Activated CD4-positive, alpha-beta T cell treated with anti-CD3 and anti-CD28 coated beads, Interleukin-2, amount 50 U/mL, for 24 hours (primary cell): Measurements from ENCODE around the gene WFDC10B.
"Not testable (repeated sequence)": the region's sequence is repeated elsewhere in the genome, so short reads cannot be mapped to it uniquely, and the experiment has no call there.

Experiments
- DNase-seq, 2 donors: peaks; one replicate each; pipeline ENCODE4 v3.0.0-alpha.2; 2020; ENCODE audit warnings: low read depth in 1 of 2, low spot score in 1 of 2

Gene WFDC10B

GRCh38 chr20:45649312-45649863 is 55.4 kb downstream of the WFDC10B start:
- DNase-seq = no peak

- no peak for DNase-seq
Observed at GRCh38 chr20:45647441-45648050, 57.3 kb downstream of the WFDC10B start.

GRCh38 chr20:45646875-45647274 is 57.9 kb downstream of the WFDC10B start:
- DNase-seq = no peak

GRCh38 chr20:45645869-45646268 is 59.0 kb downstream of the WFDC10B start:
- not testable (repeated sequence) for DNase-seq

GRCh38 chr20:45641076-45641475 is 63.7 kb downstream of the WFDC10B start:
- not testable (repeated sequence) for DNase-seq

GRCh38 chr20:45639687-45640086 is 65.1 kb downstream of the WFDC10B start:
- DNase-seq = no peak

- no peak for DNase-seq
Observed at GRCh38 chr20:45636513-45636912, 68.3 kb downstream of the WFDC10B start.
